Spleen (tissue), 11 donors: Measurements from ENCODE around the gene HLA-F. TPM values are rescaled to one million over a fixed set of nuclear protein-coding genes. Genes with fewer than 3 reads are reported as not detected.
A peak's percentile ranks its signal among the peaks of the same experiment; 100 is the strongest.

Experiments used
- DNase-seq: peaks from one replicate; pipeline ENCODE4 v3.0.0-alpha.2; 2020
- H3K27ac ChIP-seq, 8 donors: fragments of 200-600 bp; sonication (generic) in 7 of 8; 1 replicate in 4 of 8; 2 replicates in 4 of 8; pipeline versions ENCODE4 v1.5.0 to v1.8.0; 2016 to 2021; ENCODE audit warnings: inconsistent platforms in 4 of 8, mild to moderate bottlenecking in 4 of 8, moderate library complexity in 1 of 8
- H3K27me3 ChIP-seq, 7 donors: fragments of 200-600 bp; sonication (generic) in 6 of 7; replicated peaks in 1 of 7; 1 replicate in 4 of 7; 2 replicates in 3 of 7; pipeline versions ENCODE4 v1.5.0 to v1.8.0; 2016 to 2021; ENCODE audit warnings: inconsistent platforms in 3 of 7, mild to moderate bottlenecking in 1 of 7
- H3K36me3 ChIP-seq, 6 donors: fragments of 200-600 bp; sonication (generic) in 5 of 6; 1 replicate in 4 of 6; 2 replicates in 2 of 6; pipeline versions ENCODE4 v1.5.0 to v1.8.0; 2016 to 2021; ENCODE audit warnings: inconsistent platforms in 2 of 6
- H3K4me1 ChIP-seq, 6 donors: fragments of 200-600 bp; sonication (generic) in 5 of 6; 1 replicate in 3 of 6; 2 replicates in 3 of 6; pipeline versions ENCODE4 v1.5.0 to v1.8.0; 2016 to 2021; ENCODE audit warnings: inconsistent platforms in 3 of 6
- H3K4me3 ChIP-seq, 8 donors: fragments of 200-600 bp; sonication (generic) in 7 of 8; 1 replicate in 4 of 8; 2 replicates in 4 of 8; pipeline versions ENCODE4 v1.5.0 to v1.8.0; 2016 to 2021; ENCODE audit warnings: inconsistent platforms in 4 of 8, mild to moderate bottlenecking in 4 of 8, moderate library complexity in 2 of 8
- H3K9me3 ChIP-seq, 8 donors: fragments of 200-600 bp; sonication (generic) in 7 of 8; 1 replicate in 4 of 8; 2 replicates in 4 of 8; pipeline versions ENCODE4 v1.5.0 to v1.8.0; 2016 to 2021; ENCODE audit warnings: inconsistent platforms in 4 of 8
- CTCF ChIP-seq, 11 experiments: fragments of 200-600 bp in 7 of 11; fragments of 450-650 bp in 4 of 11; sonication (generic) in 4 of 11; IDR thresholded peaks in 8 of 11; conservative IDR thresholded peaks in 3 of 11; 1 replicate in 7 of 11; 2 replicates in 4 of 11; pipeline versions ENCODE4 v1.4.0 to v1.8.0; 2016 to 2021; ENCODE audit warnings: antibody characterized with exemption in 11 of 11, inconsistent platforms in 4 of 11, mild to moderate bottlenecking in 1 of 11
- POLR2A ChIP-seq, 3 donors: fragments of 450-650 bp; IDR thresholded peaks; one replicate each; pipeline ENCODE4 v1.5.1; 2017; ENCODE audit warnings: antibody characterized with exemption in 3 of 3, mild to moderate bottlenecking in 1 of 3
- POLR2AphosphoS5 ChIP-seq, 3 donors: sonication (generic); formaldehyde crosslinking; IDR thresholded peaks; one replicate each; pipeline ENCODE4 v1.5.1; 2017; ENCODE audit warnings: antibody characterized with exemption in 3 of 3
- whole genome bisulfite sequencing, 5 donors: extraction: QIAGEN DNeasy Blood & Tissue Kit in 3 of 5; methylation state at CpG; one replicate each; pipeline versions ENCODE4 v1.1.5 to v1.1.7; 2013 to 2018; 5-methylcytosine and 5-hydroxymethylcytosine counted together
- intact Hi-C: fragments of 100-400 bp; cut with DNase I; formaldehyde crosslinking; loops from one replicate; pipeline ENCODE4 v1.15.0; 2023; ENCODE audit warnings: low total_unique reads
- polyA plus RNA-seq, 3 donors: library from polyadenylated mRNA; stranded (reverse); fragments of 200-250 nt; gene quantifications; one replicate each; pipeline ENCODE4 v1.2.1, GENCODE V29; 2013
- total RNA-seq, 7 donors: library from RNA; depleted of rRNA in 3 of 7; stranded (reverse); fragments of >200 nt in 3 of 7; fragmentation: NEBNext Ultra II Directional in 4 of 7; extraction: Animal tissue kit (Norgen Biotek cat#: 25700) in 4 of 7; gene quantifications; one replicate each; pipeline versions ENCODE4 v1.1.0 to v1.2.1, GENCODE V29; 2016 to 2021
- donor health status: healthy with polysubstance abuse.
- donor health status: DM: no; HTN: no; CAD: no; lungs with moderate emphysema.
- donor health status: DM: no; HTN: no; CAD: no.
- donor health status: Bipolar disorder and iron deficiency.
- donor health status: healthy.
- donor health status: DM: no; HTN: no; CAD: no.
- donor health status: DM: yes; HTN: yes; CAD: no.

Gene HLA-F
- total and polyA plus RNA-seq, 10 donors = 402 to 663 (median 509) TPM

GRCh38 chr6:29757701-29758293 is 34.6 kb downstream of the HLA-F start:
- Histone ChIP-seq H3K9me3 (no peaks in the 10 kb centered on the region), H3K4me3 (no peak overlapping the region), H3K27ac (no peak overlapping the region), H3K27me3 (no peaks in the 10 kb centered on the region), H3K4me1 (peaks cover 0 to 28% (median 13%) of the 10 kb centered on the region in 6 donors), H3K36me3 (no peaks in the 10 kb centered on the region)
- intact Hi-C loops = no loop called here
- no peak for TF ChIP-seq CTCF (IDR thresholded peaks at IDR 0.05 in 8 of 11, conservative IDR thresholded peaks at IDR 0.05 in 3 of 11)
- TF ChIP-seq POLR2A (IDR thresholded peaks at IDR 0.05) = no peak
- no peak for TF ChIP-seq POLR2AphosphoS5 (IDR thresholded peaks at IDR 0.05)
- 32 to 50% (median 45%) methylated on average over 2 of the region's 2 CpGs for WGBS, 5 donors
- DNase-seq = no peak

GRCh38 chr6:29758761-29759160 is 35.5 kb downstream of the HLA-F start:
- Histone ChIP-seq H3K4me3 (no peak overlapping the region), H3K9me3 (no peaks in the 10 kb centered on the region), H3K36me3 (no peaks in the 10 kb centered on the region), H3K4me1 (peaks cover 0 to 21% (median 7%) of the 10 kb centered on the region in 6 donors), H3K27ac (peak overlapping the region in 3 of 8 donors; percentile 42 to 55 (median 50)), H3K27me3 (no peaks in the 10 kb centered on the region)
- intact Hi-C loops = no loop called here
- no peak for DNase-seq
- 78 to 98% (median 89%) methylated on average over 2 of the region's 2 CpGs for WGBS, 5 donors
- TF ChIP-seq CTCF (IDR thresholded peaks at IDR 0.05 in 8 of 11, conservative IDR thresholded peaks at IDR 0.05 in 3 of 11) = no peak
- no peak for TF ChIP-seq POLR2A (IDR thresholded peaks at IDR 0.05)
- TF ChIP-seq POLR2AphosphoS5 (IDR thresholded peaks at IDR 0.05) = no peak

- Histone ChIP-seq H3K9me3 (no peaks in the 10 kb centered on the region), H3K27ac (peak overlapping the region in 6 of 8 donors; percentile 25 to 61 (median 46)), H3K4me1 (peaks cover 0 to 18% (median 7%) of the 10 kb centered on the region in 6 donors), H3K27me3 (no peaks in the 10 kb centered on the region), H3K36me3 (no peaks in the 10 kb centered on the region), H3K4me3 (no peak overlapping the region)
- TF ChIP-seq POLR2A (IDR thresholded peaks at IDR 0.05) = no peak
- TF ChIP-seq CTCF (IDR thresholded peaks at IDR 0.05 in 8 of 11, conservative IDR thresholded peaks at IDR 0.05 in 3 of 11) = no peak
- TF ChIP-seq POLR2AphosphoS5 (IDR thresholded peaks at IDR 0.05) = no peak
- intact Hi-C loops = no loop called here
- WGBS, 5 donors = 53 to 78% (median 76%) methylated on average over 5 of the region's 5 CpGs
- DNase-seq = no peak
Measured at GRCh38 chr6:29759457-29759856, 36.2 kb downstream of the HLA-F start.

GRCh38 chr6:29760328-29760727 is 37.1 kb downstream of the HLA-F start:
- Histone ChIP-seq H3K27me3 (no peaks in the 10 kb centered on the region), H3K36me3 (no peaks in the 10 kb centered on the region), H3K4me1 (peaks cover 0 to 16% (median 5%) of the 10 kb centered on the region in 6 donors), H3K9me3 (no peaks in the 10 kb centered on the region), H3K4me3 (no peak overlapping the region), H3K27ac (peak overlapping the region in 6 of 8 donors; percentile 25 to 61 (median 46))
- no peak for DNase-seq
- intact Hi-C loops = no loop called here
- TF ChIP-seq POLR2AphosphoS5 (IDR thresholded peaks at IDR 0.05) (no peak), CTCF (IDR thresholded peaks at IDR 0.05 in 8 of 11, conservative IDR thresholded peaks at IDR 0.05 in 3 of 11) (no peak), POLR2A (IDR thresholded peaks at IDR 0.05) (no peak)
- 50 to 83% (median 54%) methylated on average over 2 to 3 of the region's 3 CpGs for WGBS, 5 donors
